Measurements from ENCODE around the gene WWOX. TPM values are rescaled to one million over a fixed set of nuclear protein-coding genes. Genes with fewer than 3 reads are reported as not detected.
A peak's percentile ranks its signal among the peaks of the same experiment; 100 is the strongest.

The WWOX gene
- total RNA-seq, 2 experiments from 2014 or later = 19.9 to 29.4 TPM

GRCh38 chr16:78909226-78909625, 809.8 kb downstream of the WWOX start:
- CTCF ChIA-PET = no interaction called here
- Mint-ChIP-seq H3K27me3 (no peaks in the 10 kb centered on the region), H3K27ac (no peak overlapping the region), H3K36me3 (ENCODE audit: low read depth) (peaks cover 4% of the 10 kb centered on the region), H3K4me1 (no peaks in the 10 kb centered on the region), H3K4me3 (no peak overlapping the region), H3K9me3 (ENCODE audit: low read depth) (peaks cover 14% of the 10 kb centered on the region)
- no peak for DNase-seq
- POLR2A ChIA-PET = no interaction called here
- no peak for ATAC-seq
- intact Hi-C loops (cut with DNase I, micrococcal nuclease) = no loop called here

GRCh38 chr16:78915811-78916345, 816.4 kb downstream of the WWOX start:
- no peaks in the 10 kb centered on the region for H3K27me3 Mint-ChIP-seq
- no peak overlapping the region for H3K4me3 Mint-ChIP-seq
- peaks cover 15% of the 10 kb centered on the region for H3K9me3 Mint-ChIP-seq (ENCODE audit: low read depth)
- ATAC-seq (no peak), DNase-seq (no peak)
- ChIA-PET POLR2A (no interaction called here), CTCF (interaction anchor here (0.6 to 1.7 kb wide), 3 partner anchors 8 to 1885 kb away, joined by 3 to 5 read pairs (median 4); no protein-coding TSS in a partner anchor)
- intact Hi-C loops (cut with DNase I, micrococcal nuclease) = no loop called here
- H3K36me3 Mint-ChIP-seq (ENCODE audit: low read depth) = peaks cover 4% of the 10 kb centered on the region
- H3K27ac Mint-ChIP-seq = no peak overlapping the region
- H3K4me1 Mint-ChIP-seq = peaks cover 21% of the 10 kb centered on the region

GRCh38 chr16:78916928-78917545, 817.6 kb downstream of the WWOX start:
- DNase-seq = peak; percentile 22
- H3K27ac Mint-ChIP-seq = peak overlapping the region; percentile 29
- ChIA-PET POLR2A (interaction anchor here (0.8 to 1.2 kb wide), 3 partner anchors 14 to 139 kb away, joined by 3 read pairs; no protein-coding TSS in a partner anchor), CTCF (interaction anchor here (1.7 kb wide), 1 partner anchor 8 kb away, joined by 5 read pairs; no protein-coding TSS in a partner anchor)
- H3K4me3 Mint-ChIP-seq = no peak overlapping the region
- H3K4me1 Mint-ChIP-seq = peaks cover 21% of the 10 kb centered on the region
- peaks cover 16% of the 10 kb centered on the region for H3K9me3 Mint-ChIP-seq (ENCODE audit: low read depth)
- H3K27me3 Mint-ChIP-seq = no peaks in the 10 kb centered on the region
- intact Hi-C loops (cut with DNase I, micrococcal nuclease) = no loop called here
- H3K36me3 Mint-ChIP-seq (ENCODE audit: low read depth) = peaks cover 10% of the 10 kb centered on the region
- ATAC-seq = peak; percentile 72

GRCh38 chr16:78918805-78919305, 819.4 kb downstream of the WWOX start:
- ATAC-seq (peak; percentile 8), DNase-seq (no peak)
- CTCF ChIA-PET = no interaction called here
- H3K4me3 Mint-ChIP-seq = no peak overlapping the region
- POLR2A ChIA-PET = no interaction called here
- intact Hi-C loops (cut with DNase I, micrococcal nuclease) = no loop called here
- H3K9me3 Mint-ChIP-seq (ENCODE audit: low read depth) = peaks cover 20% of the 10 kb centered on the region
- no peaks in the 10 kb centered on the region for H3K27me3 Mint-ChIP-seq
- no peak overlapping the region for H3K27ac Mint-ChIP-seq
- H3K36me3 Mint-ChIP-seq (ENCODE audit: low read depth) = peaks cover 15% of the 10 kb centered on the region
- peaks cover 21% of the 10 kb centered on the region for H3K4me1 Mint-ChIP-seq

GRCh38 chr16:78919852-78920251, 820.4 kb downstream of the WWOX start:
- ChIA-PET POLR2A (interaction anchor here (0.6 kb wide), 1 partner anchor 157 kb away, joined by 3 read pairs; no protein-coding TSS in a partner anchor), CTCF (no interaction called here)
- Mint-ChIP-seq H3K36me3 (ENCODE audit: low read depth) (peaks cover 18% of the 10 kb centered on the region), H3K9me3 (ENCODE audit: low read depth) (peaks cover 20% of the 10 kb centered on the region), H3K27ac (no peak overlapping the region), H3K27me3 (no peaks in the 10 kb centered on the region), H3K4me1 (peaks cover 22% of the 10 kb centered on the region), H3K4me3 (no peak overlapping the region)
- DNase-seq (no peak), ATAC-seq (no peak)
- intact Hi-C loops (cut with DNase I, micrococcal nuclease) = loop anchor here in 1 of 2 experiments (10.0 kb wide), 2 partner anchors 345 to 685 kb away; partner anchors contain the start of gene MAF

- peak overlapping the region; percentile 47 for H3K27ac Mint-ChIP-seq
- DNase-seq (no peak), ATAC-seq (no peak)
- peaks cover 28% of the 10 kb centered on the region for H3K4me1 Mint-ChIP-seq
- no peak overlapping the region for H3K4me3 Mint-ChIP-seq
- H3K36me3 Mint-ChIP-seq (ENCODE audit: low read depth) = peaks cover 18% of the 10 kb centered on the region
- no peaks in the 10 kb centered on the region for H3K27me3 Mint-ChIP-seq
- CTCF ChIA-PET = interaction anchor here (0.8 to 1.0 kb wide), 2 partner anchors 8 to 209 kb away, joined by 3 read pairs; no protein-coding TSS in a partner anchor
- POLR2A ChIA-PET = interaction anchor here (0.7 kb wide), 1 partner anchor 196 kb away, joined by 4 read pairs; no protein-coding TSS in a partner anchor
- intact Hi-C loops (cut with DNase I, micrococcal nuclease) = loop anchor here in 1 of 2 experiments (10.0 kb wide), 2 partner anchors 344 to 684 kb away; partner anchors contain the start of gene MAF
- peaks cover 20% of the 10 kb centered on the region for H3K9me3 Mint-ChIP-seq (ENCODE audit: low read depth)
Observed at GRCh38 chr16:78920621-78921020, 821.2 kb downstream of the WWOX start.

GRCh38 chr16:78925083-78925767, 825.8 kb downstream of the WWOX start:
- intact Hi-C loops (cut with DNase I, micrococcal nuclease) = loop anchor here in 1 of 2 experiments (10.0 kb wide), 2 partner anchors 340 to 680 kb away; partner anchors contain the start of gene MAF
- peaks cover 18% of the 10 kb centered on the region for H3K9me3 Mint-ChIP-seq (ENCODE audit: low read depth)
- no peak overlapping the region for H3K27ac Mint-ChIP-seq
- no peaks in the 10 kb centered on the region for H3K27me3 Mint-ChIP-seq
- POLR2A ChIA-PET = interaction anchor here (0.6 kb wide), 1 partner anchor 404 kb away, joined by 3 read pairs; no protein-coding TSS in a partner anchor
- DNase-seq = peak; percentile 58
- H3K4me1 Mint-ChIP-seq = peaks cover 14% of the 10 kb centered on the region
- CTCF ChIA-PET = interaction anchor here (0.7 to 1.3 kb wide), 5 partner anchors 9 to 380 kb away, joined by 3 to 5 read pairs (median 3); no protein-coding TSS in a partner anchor
- H3K4me3 Mint-ChIP-seq = no peak overlapping the region
- peak; percentile 68 for ATAC-seq
- peaks cover 18% of the 10 kb centered on the region for H3K36me3 Mint-ChIP-seq (ENCODE audit: low read depth)

GRCh38 chr16:78926723-78927210, 827.3 kb downstream of the WWOX start:
- H3K27me3 Mint-ChIP-seq = no peaks in the 10 kb centered on the region

GRCh38 chr16:78927766-78928165, 828.3 kb downstream of the WWOX start:
- DNase-seq (no peak), ATAC-seq (no peak)
- intact Hi-C loops (cut with DNase I, micrococcal nuclease) = loop anchor here in 1 of 2 experiments (10.0 kb wide), 2 partner anchors 337 to 677 kb away; partner anchors contain the start of gene MAF
- ChIA-PET POLR2A (no interaction called here), CTCF (no interaction called here)
- Mint-ChIP-seq H3K36me3 (ENCODE audit: low read depth) (peaks cover 6% of the 10 kb centered on the region), H3K4me3 (no peak overlapping the region), H3K4me1 (peaks cover 8% of the 10 kb centered on the region), H3K27ac (no peak overlapping the region), H3K9me3 (ENCODE audit: low read depth) (peaks cover 3% of the 10 kb centered on the region), H3K27me3 (no peaks in the 10 kb centered on the region)

More at GRCh38 chr16:78926723-78927210, 827.3 kb downstream of the WWOX start:
- CTCF ChIA-PET = interaction anchor here (0.7 to 1.4 kb wide), 2 partner anchors 27 to 132 kb away, joined by 4 read pairs; no protein-coding TSS in a partner anchor
- H3K36me3 Mint-ChIP-seq (ENCODE audit: low read depth) = peaks cover 10% of the 10 kb centered on the region
- DNase-seq (no peak), ATAC-seq (no peak)
- intact Hi-C loops (cut with DNase I, micrococcal nuclease) = loop anchor here in 1 of 2 experiments (10.0 kb wide), 2 partner anchors 338 to 678 kb away; partner anchors contain the start of gene MAF
- no peak overlapping the region for H3K27ac Mint-ChIP-seq
- no peak overlapping the region for H3K4me3 Mint-ChIP-seq
- peaks cover 6% of the 10 kb centered on the region for H3K9me3 Mint-ChIP-seq (ENCODE audit: low read depth)
- H3K4me1 Mint-ChIP-seq = peaks cover 8% of the 10 kb centered on the region
- POLR2A ChIA-PET = no interaction called here

GRCh38 chr16:78929841-78930240, 830.4 kb downstream of the WWOX start:
- no peak for DNase-seq
- H3K4me3 Mint-ChIP-seq = no peak overlapping the region
- ChIA-PET POLR2A (no interaction called here), CTCF (no interaction called here)
- no peaks in the 10 kb centered on the region for H3K36me3 Mint-ChIP-seq (ENCODE audit: low read depth)
- no peak for ATAC-seq
- no peak overlapping the region for H3K27ac Mint-ChIP-seq
- H3K4me1 Mint-ChIP-seq = peaks cover 6% of the 10 kb centered on the region
- no peaks in the 10 kb centered on the region for H3K27me3 Mint-ChIP-seq
- intact Hi-C loops (cut with DNase I, micrococcal nuclease) = loop anchor here in 1 of 2 experiments (10.0 kb wide), 2 partner anchors 335 to 675 kb away; partner anchors contain the start of gene MAF
- peaks cover 3% of the 10 kb centered on the region for H3K9me3 Mint-ChIP-seq (ENCODE audit: low read depth)

GRCh38 chr16:78930561-78930960, 831.1 kb downstream of the WWOX start:
- Mint-ChIP-seq H3K4me1 (peaks cover under 1% of the 10 kb centered on the region), H3K36me3 (ENCODE audit: low read depth) (no peaks in the 10 kb centered on the region), H3K9me3 (ENCODE audit: low read depth) (peaks cover 4% of the 10 kb centered on the region), H3K27me3 (no peaks in the 10 kb centered on the region), H3K27ac (no peak overlapping the region), H3K4me3 (no peak overlapping the region)
- intact Hi-C loops (cut with DNase I, micrococcal nuclease) = no loop called here
- ATAC-seq (no peak), DNase-seq (no peak)
- CTCF ChIA-PET = no interaction called here
- POLR2A ChIA-PET = no interaction called here
